Omental fat pad (tissue), 4 donors: Measurements from ENCODE around the gene GFER. TPM values are rescaled to one million over a fixed set of nuclear protein-coding genes. Genes with fewer than 3 reads are reported as not detected.

Experiments
- ATAC-seq: fragments of 150-250 bp; one replicate; pipeline ENCODE4 v1.9.1; 2016; ENCODE audit warnings: mild to moderate bottlenecking, moderate library complexity; ENCODE audit not compliant: low FRiP score
- DNase-seq: peaks from one replicate; pipeline ENCODE4 v3.0.0-alpha.2; 2019; ENCODE audit warnings: low spot score
- CTCF ChIP-seq, 3 donors: fragments of 450-650 bp; IDR thresholded peaks; one replicate each; pipeline ENCODE4 v1.5.1; 2016 to 2017; ENCODE audit warnings: antibody characterized with exemption in 3 of 3, mild to moderate bottlenecking in 3 of 3, moderate library complexity in 2 of 3
- total RNA-seq, 4 donors: library from RNA; depleted of rRNA; stranded (reverse); fragments of >200 nt; gene quantifications; one replicate each; pipeline ENCODE4 v1.1.0, GENCODE V29; 2016

The GFER gene
- total RNA-seq, 4 donors from 2014 or later: 11.9 to 18.4 (median 16.0) TPM

DNA sequence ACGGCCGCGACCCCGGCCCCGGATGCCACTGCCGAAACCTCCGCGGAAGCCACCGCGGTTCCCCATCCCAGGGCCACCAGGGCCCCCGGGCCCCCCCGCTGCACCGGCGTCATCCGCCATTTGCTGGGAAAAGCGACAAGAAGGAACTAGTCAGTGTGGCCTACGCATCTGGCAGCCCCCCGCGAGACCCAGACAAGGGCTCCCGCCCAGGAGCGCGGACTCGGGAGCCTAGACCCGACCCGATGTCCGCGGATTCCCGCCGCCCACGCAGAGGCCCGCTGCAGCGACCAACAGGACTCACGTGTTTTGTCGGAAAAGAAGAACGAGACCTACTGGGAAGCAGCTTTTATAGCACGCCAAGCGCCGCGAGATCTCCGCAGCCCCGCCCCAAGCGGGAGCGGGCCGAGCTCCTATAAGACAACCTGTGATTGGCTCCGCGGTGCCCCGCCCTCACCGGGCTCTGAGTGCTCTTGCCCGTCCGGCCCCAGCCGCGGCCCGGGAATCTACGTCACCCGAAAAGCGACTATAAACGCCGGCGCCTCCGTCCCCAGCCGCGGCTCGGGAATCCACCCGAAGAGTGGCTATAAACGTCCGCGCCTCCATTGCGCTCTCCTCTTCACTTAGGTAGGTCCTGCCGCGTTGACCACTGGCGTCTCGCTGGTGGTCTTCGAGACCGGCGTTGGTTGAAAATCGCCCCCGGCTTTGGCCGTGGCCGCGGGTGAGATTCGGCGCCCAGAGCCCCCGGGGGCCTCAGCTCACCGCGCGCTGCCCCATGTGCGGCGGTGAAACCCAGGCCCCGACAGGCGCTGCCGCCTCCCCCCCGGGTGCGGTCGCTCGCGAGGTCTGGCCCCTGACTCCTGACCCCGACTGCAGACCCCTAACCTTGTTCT is 19.2 kb upstream of the GFER start, which contains the start of gene RPS2:
Gene RPS2, minus strand, starts transcription at position 321 of the 890 bp plus-strand sequence. Its CDS starts 201 bp downstream, at position 120.
- peak; percentile 96 for ATAC-seq
- no peak for TF ChIP-seq CTCF (IDR thresholded peaks at IDR 0.05)

GRCh38 chr16:1965396-1966001 is 18.5 kb upstream of the GFER start:
- ATAC-seq (no peak), DNase-seq (no peak)
- no peak for TF ChIP-seq CTCF (IDR thresholded peaks at IDR 0.05)

More for the DNA sequence above, 19.2 kb upstream of the GFER start, which contains the start of gene RPS2:
- peak; percentile 95 for DNase-seq

- no peak for DNase-seq
- no peak for ATAC-seq
- no peak for TF ChIP-seq CTCF (IDR thresholded peaks at IDR 0.05)
These were observed 17.5 kb upstream of the GFER start, which contains the start of gene RNF151 for GRCh38 chr16:1966460-1966859. RNF151 (plus strand) TSS chr16:1966856; CDS start chr16:1966882, 26 bp downstream.

DNA sequence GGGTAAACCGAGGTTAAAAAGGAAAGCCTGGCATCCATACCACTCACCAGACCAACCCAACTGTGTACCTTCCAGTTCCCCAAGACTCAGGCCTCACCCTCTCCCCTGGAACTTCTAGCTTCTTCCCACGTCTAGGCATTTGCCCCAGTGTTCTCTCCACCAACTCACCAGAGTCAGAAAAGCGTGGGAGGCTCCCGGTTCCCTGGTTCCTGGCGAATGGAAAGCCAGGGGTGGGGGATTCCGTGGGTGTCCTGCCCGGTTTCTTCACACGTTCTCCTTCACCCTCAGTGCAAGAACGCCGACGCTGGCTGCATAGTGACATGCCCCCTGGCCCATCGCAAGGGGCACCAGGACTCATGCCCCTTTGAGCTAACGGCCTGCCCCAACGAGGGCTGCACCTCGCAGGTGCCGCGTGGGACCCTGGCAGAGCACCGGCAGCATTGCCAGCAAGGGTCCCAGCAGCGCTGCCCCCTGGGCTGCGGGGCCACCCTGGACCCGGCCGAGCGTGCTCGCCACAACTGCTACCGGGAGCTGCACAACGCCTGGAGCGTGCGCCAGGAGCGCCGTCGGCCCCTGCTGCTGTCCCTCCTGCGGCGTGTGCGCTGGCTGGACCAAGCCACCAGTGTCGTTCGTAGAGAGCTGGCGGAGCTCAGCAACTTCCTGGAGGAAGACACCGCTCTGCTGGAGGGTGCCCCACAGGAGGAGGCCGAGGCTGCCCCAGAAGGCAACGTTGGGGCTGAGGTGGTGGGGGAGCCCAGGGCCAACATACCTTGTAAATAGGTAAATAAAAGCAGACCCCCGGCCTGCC is 15.6 kb upstream of the GFER start:
- DNase-seq (no peak), ATAC-seq (no peak)
- TF ChIP-seq CTCF (IDR thresholded peaks at IDR 0.05): no peak

DNA sequence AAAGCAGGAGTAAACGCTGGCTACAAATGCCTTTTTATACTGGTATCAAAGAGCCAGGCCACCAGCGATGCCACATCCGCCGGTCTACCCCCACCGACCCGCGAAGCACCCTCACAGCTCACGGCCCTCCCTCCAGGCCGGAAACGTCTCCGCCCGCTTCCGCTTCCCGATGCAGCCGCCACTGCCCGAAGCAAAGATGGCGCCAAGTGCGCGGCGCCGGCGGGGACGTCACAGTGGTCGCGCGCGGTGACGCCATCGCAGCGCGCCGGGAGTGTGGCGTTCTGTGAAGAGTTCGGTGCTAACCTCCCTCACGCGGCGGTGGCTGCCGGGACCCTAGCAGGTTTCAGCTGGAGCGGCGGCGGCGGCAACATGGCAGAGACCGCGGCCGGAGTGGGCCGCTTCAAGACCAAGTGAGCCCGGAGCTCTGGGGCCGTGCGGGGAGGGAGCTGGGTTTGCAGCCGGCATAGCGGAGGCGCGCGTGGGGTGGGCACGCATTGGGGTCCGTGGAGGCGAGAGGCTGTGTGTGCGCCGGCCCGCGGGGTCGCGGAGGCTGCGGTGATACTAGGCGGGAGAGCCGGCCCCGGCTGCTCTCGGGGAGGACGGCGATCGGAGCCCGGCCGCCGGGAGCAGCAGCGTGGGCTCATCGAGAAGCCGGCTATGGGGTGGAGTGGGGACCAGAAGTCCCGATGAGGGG is 12.1 kb upstream of the GFER start, which contains the start of gene TBL3:
Gene TBL3, plus strand, starts transcription at position 258 of the 694 bp plus-strand sequence. Its CDS starts 112 bp downstream, at position 370.
- TF ChIP-seq CTCF (IDR thresholded peaks at IDR 0.05): no peak
- peak; percentile 75 for DNase-seq
- peak; percentile 90 for ATAC-seq

- no peak for DNase-seq
- no peak for TF ChIP-seq CTCF (IDR thresholded peaks at IDR 0.05)
- no peak for ATAC-seq
These were observed 11.5 kb upstream of the GFER start for GRCh38 chr16:1972490-1972877.
